ENCODE measurements around the gene GDPD4.

DNA sequence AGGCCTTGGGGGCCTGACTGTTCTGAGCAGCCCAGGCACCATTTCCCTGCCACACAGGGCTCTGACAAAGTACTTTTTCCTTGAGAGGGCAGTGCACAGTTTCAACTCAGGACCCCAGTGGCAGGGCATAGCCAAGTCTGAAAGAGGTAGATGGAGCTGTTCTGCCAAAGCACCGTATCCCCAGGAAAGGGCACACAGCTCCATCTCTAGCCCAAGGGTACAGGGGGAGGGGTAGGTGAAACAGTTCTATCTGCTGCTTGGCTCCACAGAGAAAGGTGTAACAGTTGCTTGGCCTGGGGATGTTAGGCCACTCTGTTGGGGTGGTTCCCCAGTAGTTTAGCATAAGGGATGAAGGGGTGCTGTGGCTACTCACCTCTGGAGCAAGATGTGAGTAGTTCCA lies 47.8 kb downstream of the GDPD4 start:
- TF ChIP-seq, protein P1, sequence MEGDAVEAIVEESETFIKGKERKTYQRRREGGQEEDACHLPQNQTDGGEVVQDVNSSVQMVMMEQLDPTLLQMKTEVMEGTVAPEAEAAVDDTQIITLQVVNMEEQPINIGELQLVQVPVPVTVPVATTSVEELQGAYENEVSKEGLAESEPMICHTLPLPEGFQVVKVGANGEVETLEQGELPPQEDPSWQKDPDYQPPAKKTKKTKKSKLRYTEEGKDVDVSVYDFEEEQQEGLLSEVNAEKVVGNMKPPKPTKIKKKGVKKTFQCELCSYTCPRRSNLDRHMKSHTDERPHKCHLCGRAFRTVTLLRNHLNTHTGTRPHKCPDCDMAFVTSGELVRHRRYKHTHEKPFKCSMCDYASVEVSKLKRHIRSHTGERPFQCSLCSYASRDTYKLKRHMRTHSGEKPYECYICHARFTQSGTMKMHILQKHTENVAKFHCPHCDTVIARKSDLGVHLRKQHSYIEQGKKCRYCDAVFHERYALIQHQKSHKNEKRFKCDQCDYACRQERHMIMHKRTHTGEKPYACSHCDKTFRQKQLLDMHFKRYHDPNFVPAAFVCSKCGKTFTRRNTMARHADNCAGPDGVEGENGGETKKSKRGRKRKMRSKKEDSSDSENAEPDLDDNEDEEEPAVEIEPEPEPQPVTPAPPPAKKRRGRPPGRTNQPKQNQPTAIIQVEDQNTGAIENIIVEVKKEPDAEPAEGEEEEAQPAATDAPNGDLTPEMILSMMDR (IDR thresholded peaks at IDR 0.05; ENCODE audit: low read length): no peak
- TF ChIP-seq EZH2 (optimal IDR thresholded peaks at IDR 0.05; ENCODE audit: low read depth, low read length) (no peak), EZH2phosphoT487 (IDR thresholded peaks at IDR 0.05; ENCODE audit: low read length) (no peak)

All from MM.1S (cell line).